T1000 (cell line): Measurements from ENCODE around the gene HYDIN.
"Not testable (repeated sequence)": the region's sequence is repeated elsewhere in the genome, so short reads cannot be mapped to it uniquely, and the experiment has no call there.

ENCODE experiments used
- DNase-seq: peaks from one replicate; lab custom pipeline; 2025; ENCODE audit warnings: mixed read lengths; lab: John Stamatoyannopoulos, UW

Gene HYDIN

GRCh38 chr16:71225145-71225544, 5.4 kb downstream of the HYDIN start:
- DNase-seq: no peak

DNA sequence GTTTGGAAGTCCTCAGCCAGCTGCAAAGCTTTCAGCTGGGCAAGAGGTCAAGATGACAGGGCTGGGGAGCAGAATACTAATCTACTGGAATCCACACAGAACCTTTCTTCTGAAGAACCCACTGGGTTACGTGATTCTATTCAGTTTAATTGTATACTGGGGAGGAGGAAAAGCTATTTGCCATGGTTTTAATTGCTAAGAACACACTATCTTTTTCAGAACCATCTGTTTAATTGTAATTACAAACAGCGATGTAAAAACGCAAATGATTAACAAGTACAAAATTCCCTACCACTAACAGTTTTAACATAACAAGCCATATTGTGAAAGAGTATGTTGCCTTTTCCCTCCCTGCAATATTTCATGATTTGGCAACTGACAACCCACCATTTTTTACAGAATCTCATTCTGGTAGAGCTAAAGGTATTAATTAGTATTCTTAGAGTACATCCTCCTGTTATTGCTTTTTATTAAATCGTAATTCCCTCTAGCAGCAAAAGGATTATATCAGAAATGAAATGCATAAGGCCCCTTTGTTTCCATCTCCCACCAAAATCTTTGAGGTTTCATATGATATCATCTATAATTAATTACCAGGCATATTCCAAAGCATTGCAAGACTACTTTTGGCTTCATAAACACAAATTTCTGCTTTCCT, 12.1 kb downstream of the HYDIN start:
- no peak for DNase-seq

DNA sequence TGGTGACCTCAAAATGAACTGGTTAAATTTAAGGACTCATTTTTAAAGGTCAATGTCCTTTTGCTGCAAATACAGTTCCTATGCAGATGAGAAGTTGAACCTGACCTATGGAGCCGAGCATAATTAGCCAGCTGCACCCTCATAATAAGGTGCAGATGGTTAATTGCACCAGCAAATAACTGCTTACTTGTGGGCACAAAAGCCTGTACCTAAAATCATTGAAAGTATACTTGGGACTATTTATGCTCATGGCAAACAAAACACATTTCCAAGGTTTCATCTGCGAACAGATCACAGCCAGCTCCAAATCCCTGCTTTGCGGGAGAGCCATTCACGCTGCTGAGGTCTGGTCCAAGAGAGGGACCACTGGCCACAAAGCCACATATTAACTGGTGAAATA, 13.0 kb downstream of the HYDIN start:
- no peak for DNase-seq

- DNase-seq: no peak
These were observed 13.8 kb downstream of the HYDIN start for GRCh38 chr16:71216714-71217113.

DNA sequence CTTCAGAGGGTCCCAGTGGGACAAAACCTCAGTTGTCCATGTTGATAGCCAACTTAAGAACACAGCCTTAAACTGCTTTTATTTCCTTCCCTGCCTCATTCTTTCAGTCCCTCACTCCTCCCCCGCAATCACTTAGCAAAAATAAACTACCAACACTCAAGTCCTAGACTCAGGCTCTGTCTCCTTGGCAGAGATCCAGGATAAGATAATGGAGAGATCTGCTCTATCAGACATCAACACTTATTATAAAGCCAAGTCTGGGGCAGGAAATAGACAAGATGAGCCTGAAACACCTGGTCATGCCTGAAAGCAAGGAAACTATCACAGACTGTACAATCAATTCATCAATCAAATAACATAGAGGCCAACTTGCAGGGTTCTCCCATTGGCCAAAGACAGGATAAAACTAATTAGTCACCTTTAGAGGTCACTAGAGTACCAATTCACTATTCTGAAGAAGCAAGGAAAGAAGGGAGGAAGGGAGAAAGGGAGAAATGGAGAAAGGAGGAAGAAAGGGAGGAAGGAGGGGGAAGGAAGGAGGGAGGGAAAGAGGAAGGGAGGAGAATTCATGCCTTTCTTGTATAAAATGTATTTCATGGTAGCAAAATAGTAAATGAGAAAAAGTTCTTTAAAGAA, 15.7 kb downstream of the HYDIN start:
- DNase-seq: no peak

DNA sequence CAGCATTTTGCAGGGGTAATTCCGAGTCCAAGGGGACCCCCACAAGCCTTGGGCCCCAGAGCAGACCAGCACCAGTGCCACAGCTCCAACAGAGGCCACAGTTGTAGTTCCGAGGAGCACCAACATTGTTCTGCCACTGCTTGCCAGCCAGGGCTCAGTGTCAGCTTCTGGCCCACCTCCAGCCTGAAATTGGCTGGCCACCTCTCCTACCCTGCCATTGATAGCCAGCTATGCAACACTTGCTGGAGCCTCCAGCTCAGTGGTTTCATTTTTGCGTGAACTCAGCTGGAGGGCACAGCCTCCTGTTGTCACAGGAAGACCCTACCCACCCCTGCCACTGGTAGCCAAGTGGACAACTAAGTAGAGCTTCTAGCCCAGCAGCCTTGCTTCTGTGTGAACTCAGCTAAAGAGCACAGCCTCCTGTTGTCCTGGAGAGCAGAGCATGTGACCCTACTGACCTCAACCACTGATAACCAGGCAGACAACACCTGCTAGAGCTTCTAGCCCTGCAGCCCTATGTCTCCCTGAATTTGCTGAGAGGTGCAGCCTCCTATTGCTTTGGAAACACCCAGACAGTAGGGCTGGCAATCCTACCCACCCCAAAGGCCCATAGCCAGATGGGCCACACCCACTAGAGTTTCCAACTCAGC, 24.9 kb downstream of the HYDIN start:
- no peak for DNase-seq

- no peak for DNase-seq
These were observed 26.9 kb downstream of the HYDIN start for GRCh38 chr16:71203631-71204030.

DNA sequence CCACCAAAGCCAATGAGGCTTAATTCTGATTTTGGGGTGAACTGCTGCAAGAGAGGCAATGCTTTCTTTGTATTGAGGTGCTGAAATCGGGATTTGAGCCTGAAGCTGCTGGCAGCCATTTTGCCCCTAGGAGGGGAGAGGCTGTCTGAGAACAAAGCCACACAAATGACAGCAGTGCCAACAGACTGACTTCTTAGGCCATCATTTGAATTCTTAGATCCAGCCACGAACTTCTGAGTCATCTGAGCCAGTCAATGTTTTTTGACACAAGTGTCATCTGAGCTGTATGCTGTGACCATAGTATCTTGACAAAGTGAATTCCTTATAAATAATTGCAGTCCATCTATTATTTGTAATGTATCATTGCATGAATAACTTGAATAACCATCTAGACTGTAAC, 29.0 kb downstream of the HYDIN start:
- no peak for DNase-seq

DNA sequence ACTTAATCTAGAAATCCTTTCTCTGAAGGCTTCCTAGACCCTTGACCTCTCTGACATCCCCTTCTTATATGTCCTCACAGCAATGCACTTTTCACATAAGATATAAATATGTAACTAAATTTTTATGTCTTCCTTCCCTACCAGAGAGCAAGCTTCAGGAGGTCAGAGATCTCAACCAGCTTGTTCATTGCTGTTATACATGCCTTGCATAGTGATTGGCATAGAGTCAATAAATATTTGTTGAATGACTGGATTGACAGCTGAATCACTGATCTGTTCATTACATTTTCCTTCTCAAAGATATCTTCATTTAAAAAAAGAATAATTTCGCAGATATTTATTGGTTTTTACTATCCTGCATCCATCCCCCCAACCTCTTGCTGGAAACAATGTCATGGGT, 29.5 kb downstream of the HYDIN start:
- no peak for DNase-seq

GRCh38 chr16:71198408-71198807, 32.1 kb downstream of the HYDIN start:
- no peak for DNase-seq

DNA sequence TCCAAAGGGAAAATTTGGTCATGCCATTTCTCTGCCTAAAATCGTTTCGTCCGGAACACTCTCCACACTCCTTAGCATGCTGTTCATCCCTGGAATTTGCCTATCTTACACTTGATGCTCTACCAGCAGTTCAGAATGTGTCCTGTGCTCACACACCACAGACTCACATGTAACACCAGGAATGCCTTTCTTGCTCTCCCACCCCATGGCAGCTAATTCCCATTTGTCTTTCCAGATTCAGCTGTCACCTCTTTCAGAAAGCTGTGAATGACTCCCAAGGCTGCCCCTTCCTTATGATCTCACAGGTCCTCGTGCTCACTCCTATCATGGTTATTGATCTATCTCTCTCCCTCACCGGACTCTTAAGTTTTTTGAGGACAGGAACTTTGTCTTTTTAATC, 38.1 kb downstream of the HYDIN start:
- DNase-seq: no peak

DNA sequence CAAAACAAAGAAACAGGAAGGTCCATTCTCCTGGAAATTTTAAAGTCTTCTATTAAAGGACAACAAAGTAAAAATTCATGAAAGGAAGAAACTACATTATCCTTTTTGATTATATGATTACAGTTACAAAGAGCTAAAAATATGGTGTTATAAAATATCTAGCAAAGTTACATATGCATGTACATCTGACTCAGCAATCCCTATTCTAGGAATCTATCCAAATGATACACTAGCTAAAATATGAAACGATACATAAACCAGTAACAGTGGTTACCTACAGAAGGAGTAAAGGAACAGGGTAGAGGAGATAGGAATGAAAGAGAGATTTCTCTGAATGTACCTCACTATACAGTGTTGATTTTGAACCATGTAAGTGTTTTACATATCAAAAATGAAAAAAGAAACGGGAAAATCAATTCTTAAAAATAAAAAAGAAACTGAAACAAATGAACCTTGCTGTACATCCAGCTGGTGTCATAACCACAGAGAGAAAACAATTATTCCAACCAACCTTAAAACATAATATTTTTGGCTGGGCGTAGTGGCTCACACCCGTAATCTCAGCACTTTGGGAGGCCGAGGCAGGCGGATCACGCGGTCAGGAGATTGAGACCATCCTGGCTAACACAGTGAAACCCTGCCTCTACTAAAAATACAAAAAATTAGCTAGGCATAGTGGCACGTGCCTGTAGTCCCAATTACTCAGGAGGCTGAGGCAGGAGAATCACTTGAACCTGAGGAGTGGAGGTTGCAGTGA, 41.4 kb downstream of the HYDIN start:
- DNase-seq: no peak

GRCh38 chr16:71185347-71185746, 45.2 kb downstream of the HYDIN start:
- DNase-seq: no peak

GRCh38 chr16:71179569-71179968, 51.0 kb downstream of the HYDIN start:
- DNase-seq: no peak

GRCh38 chr16:71172481-71173207, 57.9 kb downstream of the HYDIN start:
- DNase-seq: no peak

- not testable (repeated sequence) for DNase-seq
These were observed 69.5 kb downstream of the HYDIN start for GRCh38 chr16:71161007-71161406.

GRCh38 chr16:71157278-71157677, 73.2 kb downstream of the HYDIN start:
- DNase-seq: not testable (repeated sequence)

GRCh38 chr16:71153329-71153728, 77.2 kb downstream of the HYDIN start:
- not testable (repeated sequence) for DNase-seq

- DNase-seq: not testable (repeated sequence)
These were observed 78.9 kb downstream of the HYDIN start for GRCh38 chr16:71151654-71152053.

- not testable (repeated sequence) for DNase-seq
These were observed 87.3 kb downstream of the HYDIN start for GRCh38 chr16:71143246-71143645.

DNA sequence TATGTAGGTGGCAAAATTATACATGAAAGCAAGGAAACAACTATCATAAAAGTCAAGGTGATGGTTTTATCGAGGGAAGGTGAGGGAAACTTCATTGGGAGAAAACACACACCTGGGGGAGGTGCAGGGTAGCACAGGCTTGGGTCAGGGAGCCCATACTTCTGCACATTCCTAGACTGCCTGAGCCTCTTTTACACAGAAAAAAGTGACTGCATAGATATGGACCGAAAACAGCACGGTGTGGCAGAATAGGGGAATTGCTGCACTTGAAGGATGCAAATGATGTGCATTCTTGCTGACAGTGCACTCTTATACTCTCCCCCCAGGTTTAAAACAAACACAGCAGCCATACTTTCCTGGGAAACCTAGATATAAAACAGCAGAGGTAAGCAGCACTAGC, 120.0 kb downstream of the HYDIN start:
- not testable (repeated sequence) for DNase-seq

- not testable (repeated sequence) for DNase-seq
These were observed 120.8 kb downstream of the HYDIN start for GRCh38 chr16:71109656-71110208.
